ENCODE results near the gene GUCY2C. TPM values are rescaled to one million over a fixed set of nuclear protein-coding genes. Genes with fewer than 3 reads are reported as not detected.

Gene GUCY2C
- total RNA-seq, 2 experiments from 2014 or later, result 0.16 to 0.32 TPM

DNA sequence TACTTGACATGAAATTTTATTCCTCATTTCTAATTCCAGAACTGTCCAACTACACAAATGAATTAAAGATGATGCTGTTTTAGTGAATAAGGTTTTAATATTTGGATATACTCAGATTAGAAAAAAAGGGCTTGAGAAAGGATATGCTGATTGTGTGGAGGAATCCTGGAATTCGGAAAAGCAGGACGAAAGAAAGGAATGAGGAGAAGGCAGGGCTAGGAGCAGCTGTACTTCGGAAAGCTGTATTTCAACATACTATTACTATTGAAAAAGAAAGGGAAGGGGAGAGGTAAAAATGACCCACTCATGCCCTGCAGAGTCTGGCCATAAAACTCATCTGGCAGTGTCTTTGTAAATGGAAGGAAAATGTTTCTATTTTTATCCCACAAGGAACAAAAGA, 65.6 kb downstream of the GUCY2C start:
- no peak for DNase-seq (ENCODE audit: low spot score)
- intact Hi-C loops (cut with micrococcal nuclease; ENCODE audit: unreplicated experiment), result loop anchor here (1.0 to 5.0 kb wide), 5 partner anchors 34 to 393 kb away; no protein-coding TSS in a partner anchor
- H2AFZ ChIP-seq (ENCODE audit: low read length), result peak overlapping the region; percentile 36; the same call in 1 of the 2 replicates
- no TSS peak for BruUV-seq (replicated peaks)
- no peaks in the 10 kb centered on the region for H3K79me2 ChIP-seq (ENCODE audit: insufficient read depth, low read depth, low read length)
- no peaks in the 10 kb centered on the region for H3K36me3 ChIP-seq (ENCODE audit: insufficient read depth, low read length)
- H3K9me2 ChIP-seq (ENCODE audit: insufficient read depth, low read length), result no peaks in the 10 kb centered on the region
- ChIA-PET CTCF (ENCODE audit: unreplicated experiment) (no interaction called here), POLR2A (no interaction called here)
- TF ChIP-seq, protein P1, sequence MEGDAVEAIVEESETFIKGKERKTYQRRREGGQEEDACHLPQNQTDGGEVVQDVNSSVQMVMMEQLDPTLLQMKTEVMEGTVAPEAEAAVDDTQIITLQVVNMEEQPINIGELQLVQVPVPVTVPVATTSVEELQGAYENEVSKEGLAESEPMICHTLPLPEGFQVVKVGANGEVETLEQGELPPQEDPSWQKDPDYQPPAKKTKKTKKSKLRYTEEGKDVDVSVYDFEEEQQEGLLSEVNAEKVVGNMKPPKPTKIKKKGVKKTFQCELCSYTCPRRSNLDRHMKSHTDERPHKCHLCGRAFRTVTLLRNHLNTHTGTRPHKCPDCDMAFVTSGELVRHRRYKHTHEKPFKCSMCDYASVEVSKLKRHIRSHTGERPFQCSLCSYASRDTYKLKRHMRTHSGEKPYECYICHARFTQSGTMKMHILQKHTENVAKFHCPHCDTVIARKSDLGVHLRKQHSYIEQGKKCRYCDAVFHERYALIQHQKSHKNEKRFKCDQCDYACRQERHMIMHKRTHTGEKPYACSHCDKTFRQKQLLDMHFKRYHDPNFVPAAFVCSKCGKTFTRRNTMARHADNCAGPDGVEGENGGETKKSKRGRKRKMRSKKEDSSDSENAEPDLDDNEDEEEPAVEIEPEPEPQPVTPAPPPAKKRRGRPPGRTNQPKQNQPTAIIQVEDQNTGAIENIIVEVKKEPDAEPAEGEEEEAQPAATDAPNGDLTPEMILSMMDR (conservative IDR thresholded peaks at IDR 0.05; ENCODE audit: low read length), result no peak
- TF ChIP-seq EZH2phosphoT487 (IDR thresholded peaks at IDR 0.05; ENCODE audit: borderline replicate concordance, low read depth, low read length), result no peak
- peaks cover 28% of the 10 kb centered on the region for H3K4me1 ChIP-seq (ENCODE audit: insufficient read depth, low read length, poor library complexity, severe bottlenecking)
- no peaks in the 10 kb centered on the region for H4K20me1 ChIP-seq (ENCODE audit: insufficient read depth, low read length)
- no peak overlapping the region for H3K27ac ChIP-seq (ENCODE audit: low read depth, low read length, poor library complexity, severe bottlenecking)
- H3K9me3 ChIP-seq (ENCODE audit: low read length), result peaks cover 6% of the 10 kb centered on the region; the same call in 1 of the 2 replicates
- no peak overlapping the region for H3K4me3 ChIP-seq (ENCODE audit: low read depth, low read length, poor library complexity, severe bottlenecking)
- H3K4me2 ChIP-seq (ENCODE audit: low read length), result no peak overlapping the region

DNA sequence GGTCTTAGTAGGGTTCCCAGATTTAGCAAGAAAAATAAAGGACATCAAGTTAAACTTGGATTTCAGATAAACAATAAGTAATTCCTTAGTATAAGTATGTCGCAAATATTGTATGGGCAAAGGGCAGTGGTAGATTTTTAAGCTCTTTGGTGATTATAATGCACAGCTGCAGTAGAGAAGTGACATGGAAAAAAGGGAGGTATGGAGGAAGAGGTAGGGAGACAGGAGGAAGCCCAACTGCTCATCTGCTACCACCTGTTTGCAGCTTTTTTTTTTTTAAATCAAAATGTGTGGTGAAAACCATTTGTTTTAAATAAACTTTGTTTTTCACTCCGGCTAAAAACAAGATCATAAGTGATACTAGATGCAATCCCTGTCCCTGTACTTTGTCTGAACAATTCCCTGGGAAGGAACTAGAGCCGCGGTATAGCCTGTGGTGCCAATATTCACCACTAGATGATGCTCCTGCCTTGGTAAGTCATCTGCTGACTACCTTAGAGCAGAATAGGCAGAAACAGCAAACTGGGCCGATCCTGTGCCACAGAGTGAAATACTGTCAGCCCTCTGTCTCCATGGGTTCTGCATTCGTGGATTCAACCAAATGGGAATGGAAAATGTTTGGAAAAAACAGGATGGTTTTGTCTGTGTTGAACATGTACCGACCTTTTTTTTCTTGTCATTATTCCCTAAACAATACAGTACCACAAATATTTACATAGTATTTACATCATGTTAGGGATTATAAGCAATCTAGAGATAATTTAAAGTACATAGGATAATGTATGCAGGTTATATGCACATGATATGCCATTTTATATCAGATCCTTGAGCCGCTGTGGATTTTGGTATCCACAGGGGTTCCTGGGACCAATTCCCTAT, 66.3 kb downstream of the GUCY2C start:
- POLR2A ChIA-PET, result interaction anchor here (0.6 to 1.0 kb wide), 5 partner anchors 13 to 141 kb away, joined by 3 to 5 read pairs (median 3); no protein-coding TSS in a partner anchor
- Histone ChIP-seq H3K9me2 (ENCODE audit: insufficient read depth, low read length) (no peaks in the 10 kb centered on the region), H3K4me3 (ENCODE audit: low read depth, low read length, poor library complexity, severe bottlenecking) (no peak overlapping the region), H3K36me3 (ENCODE audit: insufficient read depth, low read length) (no peaks in the 10 kb centered on the region), H2AFZ (ENCODE audit: low read length) (peak overlapping the region; percentile 36; the same call in 1 of the 2 replicates), H3K4me1 (ENCODE audit: insufficient read depth, low read length, poor library complexity, severe bottlenecking) (peaks cover 28% of the 10 kb centered on the region), H3K9me3 (ENCODE audit: low read length) (no peaks in the 10 kb centered on the region; the same call in 1 of the 2 replicates), H4K20me1 (ENCODE audit: insufficient read depth, low read length) (no peaks in the 10 kb centered on the region), H3K79me2 (ENCODE audit: insufficient read depth, low read depth, low read length) (no peaks in the 10 kb centered on the region), H3K4me2 (ENCODE audit: low read length) (peak overlapping the region; percentile 28; the same call in 1 of the 2 replicates), H3K27ac (ENCODE audit: low read depth, low read length, poor library complexity, severe bottlenecking) (no peak overlapping the region)
- CTCF ChIA-PET (ENCODE audit: unreplicated experiment), result no interaction called here
- intact Hi-C loops (cut with micrococcal nuclease; ENCODE audit: unreplicated experiment), result loop anchor here (1.0 to 5.0 kb wide), 5 partner anchors 34 to 393 kb away; no protein-coding TSS in a partner anchor
- DNase-seq (ENCODE audit: low spot score), result peak; percentile 82
- TF ChIP-seq, protein P1 (conservative IDR thresholded peaks at IDR 0.05; ENCODE audit: low read length), result peak; percentile 99
- TF ChIP-seq EZH2phosphoT487 (IDR thresholded peaks at IDR 0.05; ENCODE audit: borderline replicate concordance, low read depth, low read length), result no peak
- no TSS peak for BruUV-seq (replicated peaks)
